Measurements from ENCODE around the gene ZNF592.

ZNF592 gene

GRCh38 chr15:84835661-84836337 lies 87.4 kb downstream of the ZNF592 start:
- no peak for TF ChIP-seq CTCF (IDR thresholded peaks at IDR 0.05; ENCODE audit: extremely low read depth, missing control alignments)
- no peak for DNase-seq (ENCODE audit: low spot score)

- no peak for TF ChIP-seq CTCF (IDR thresholded peaks at IDR 0.05; ENCODE audit: extremely low read depth, missing control alignments)
- DNase-seq (ENCODE audit: low spot score) = no peak
Measured at GRCh38 chr15:84836844-84837243, 88.5 kb downstream of the ZNF592 start.

DNA sequence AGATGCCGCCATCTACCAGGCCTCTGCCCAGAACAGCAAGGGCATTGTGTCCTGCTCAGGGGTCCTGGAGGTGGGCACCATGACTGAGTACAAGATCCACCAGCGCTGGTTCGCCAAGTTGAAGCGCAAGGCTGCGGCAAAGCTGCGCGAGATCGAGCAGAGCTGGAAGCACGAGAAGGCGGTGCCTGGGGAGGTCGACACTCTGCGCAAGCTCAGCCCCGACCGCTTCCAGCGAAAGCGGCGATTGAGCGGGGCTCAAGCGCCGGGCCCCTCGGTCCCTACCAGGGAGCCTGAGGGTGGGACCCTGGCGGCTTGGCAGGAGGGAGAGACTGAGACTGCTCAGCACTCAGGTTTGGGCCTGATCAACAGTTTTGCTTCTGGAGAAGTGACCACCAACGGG lies 91.3 kb downstream of the ZNF592 start:
- no peak for DNase-seq (ENCODE audit: low spot score)
- TF ChIP-seq CTCF (IDR thresholded peaks at IDR 0.05; ENCODE audit: extremely low read depth, missing control alignments) = no peak

DNA sequence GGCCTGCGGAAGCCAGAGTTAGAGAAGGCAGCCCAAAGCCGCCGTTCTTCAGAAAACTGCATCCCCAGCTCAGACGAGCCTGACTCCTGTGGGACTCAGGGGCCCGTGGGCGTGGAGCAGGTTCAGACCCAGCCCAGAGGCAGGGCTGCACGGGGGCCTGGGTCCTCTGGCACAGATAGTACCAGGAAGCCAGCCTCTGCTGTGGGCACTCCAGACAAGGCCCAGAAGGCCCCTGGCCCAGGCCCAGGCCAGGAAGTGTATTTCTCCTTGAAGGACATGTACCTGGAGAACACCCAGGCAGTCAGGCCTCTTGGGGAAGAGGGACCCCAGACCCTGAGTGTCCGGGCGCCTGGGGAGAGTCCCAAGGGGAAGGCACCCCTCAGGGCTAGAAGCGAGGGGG lies 91.9 kb downstream of the ZNF592 start:
- no peak for TF ChIP-seq CTCF (IDR thresholded peaks at IDR 0.05; ENCODE audit: extremely low read depth, missing control alignments)
- no peak for DNase-seq (ENCODE audit: low spot score)

GRCh38 chr15:84840741-84841429 lies 92.5 kb downstream of the ZNF592 start:
- DNase-seq (ENCODE audit: low spot score) = no peak
- TF ChIP-seq CTCF (IDR thresholded peaks at IDR 0.05; ENCODE audit: extremely low read depth, missing control alignments) = no peak

DNA sequence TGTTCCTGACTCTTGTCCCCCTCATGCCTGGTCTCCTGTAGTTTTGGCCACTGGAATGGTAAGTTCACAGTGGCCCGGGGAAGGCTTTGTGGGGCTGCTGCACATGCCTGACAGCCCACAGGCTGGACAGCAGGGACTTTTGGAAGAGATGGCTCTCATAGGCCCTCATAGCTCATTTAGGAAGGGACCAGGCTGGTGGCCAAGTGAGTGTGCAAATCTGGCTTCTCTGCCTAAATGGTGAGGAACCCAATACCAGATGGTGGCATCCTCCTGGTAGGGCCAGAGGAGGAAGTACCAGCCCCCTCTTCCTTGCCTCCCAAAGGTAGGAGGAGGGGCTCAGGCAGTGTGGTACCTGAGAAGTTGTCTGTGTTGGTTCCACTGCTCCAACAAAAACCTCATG lies 94.4 kb downstream of the ZNF592 start:
- DNase-seq (ENCODE audit: low spot score) = no peak
- TF ChIP-seq CTCF (IDR thresholded peaks at IDR 0.05; ENCODE audit: extremely low read depth, missing control alignments) = no peak

DNA sequence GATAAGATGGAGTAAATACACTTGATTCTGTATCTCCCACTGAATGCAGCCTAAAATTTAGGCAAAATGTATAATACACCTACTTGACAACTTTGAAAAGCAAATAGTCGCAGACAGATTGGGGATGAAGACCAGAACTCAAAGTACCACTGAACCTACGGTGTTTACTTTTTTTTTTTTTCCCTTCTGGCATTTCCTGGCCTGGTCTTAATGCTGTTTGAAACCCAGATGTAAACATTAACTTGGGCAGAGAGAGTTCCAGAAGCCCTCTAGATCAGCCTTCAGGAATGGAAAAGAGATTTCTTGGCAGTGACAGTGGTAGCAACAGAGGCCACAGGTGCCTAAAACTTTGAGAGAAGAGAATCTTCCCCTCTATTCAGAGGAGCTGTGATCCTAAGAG lies 96.6 kb downstream of the ZNF592 start:
- no peak for TF ChIP-seq CTCF (IDR thresholded peaks at IDR 0.05; ENCODE audit: extremely low read depth, missing control alignments)
- no peak for DNase-seq (ENCODE audit: low spot score)
